Measurements from ENCODE around the gene GFI1. TPM values are rescaled to one million over a fixed set of nuclear protein-coding genes. Genes with fewer than 3 reads are reported as not detected.
"Not testable (repeated sequence)": the region's sequence is repeated elsewhere in the genome, so short reads cannot be mapped to it uniquely, and the experiment has no call there.

The GFI1 gene
- total RNA-seq (0.11 and 0.14 TPM in 2 replicates), polyA plus RNA-seq (0.22 TPM in 2 replicates), polyA minus RNA-seq (0.11 and 0.15 TPM in 2 replicates), Bru-seq, nascent RNA (percentile 32 among the genes with signal in this experiment), BruChase-seq, experiment 1, labeled RNA remaining after a 6-hour chase (percentile 29 among the genes with signal in this experiment), BruChase-seq, experiment 2, labeled RNA remaining after a 2-hour chase (percentile 31 among the genes with signal in this experiment)
- polyA plus RNA-seq (2011; cell fraction: cytosol; rRNA removed), result 0.13 and 0.16 TPM in 2 replicates
- polyA plus RNA-seq (2011; cell fraction: nucleus; rRNA removed), result 1.0 and 1.2 TPM in 2 replicates
- 0.07 and 0.23 TPM in 2 replicates for polyA plus RNA-seq (2012)
- 0.72 TPM for polyA minus RNA-seq (2011; cell fraction: cytosol; rRNA and poly(A)+ RNA removed)
- polyA minus RNA-seq (2011; cell fraction: nucleus; rRNA and poly(A)+ RNA removed), result 0.77 and 1.3 TPM in 2 replicates
- long read RNA-seq, result 0 reads

GRCh38 chr1:92486251-92487077 lies at the start of gene GFI1:
Gene GFI1, minus strand, starts transcription at chr1:92486925. Its CDS starts 3,438 bp downstream, at chr1:92483487.
- Histone ChIP-seq H4K20me1 (replicated peaks; ENCODE audit: control insufficient read depth, extremely low read depth, insufficient read depth, low read length) (no peaks in the 10 kb centered on the region), H3K79me2 (ENCODE audit: control insufficient read depth, insufficient read depth, low read length) (no peaks in the 10 kb centered on the region), H3K4me2 (ENCODE audit: insufficient read depth, low read length) (peak within 1 kb of the TSS; percentile 80), H3K36me3 (ENCODE audit: control insufficient read depth in 2 of 2, extremely low read depth in 1 of 2, insufficient read depth in 2 of 2, low read length in 2 of 2) (no peaks in the 10 kb centered on the region), H3K9me1 (replicated peaks; ENCODE audit: control insufficient read depth, extremely low read depth, insufficient read depth, low read length) (no peaks in the 10 kb centered on the region), H3K27ac (ENCODE audit: insufficient read depth, low read depth, low read length) (no peak within 1 kb of the TSS), H3K27me3 (ENCODE audit: control insufficient read depth in 2 of 2, insufficient read depth in 2 of 2, low read length in 2 of 2) (peaks cover 51 to 77% of the 10 kb centered on the region in 2 experiments), H2AFZ (ENCODE audit: low read depth, low read length) (peak within 1 kb of the TSS; percentile 70), H3K9me3 (replicated peaks; ENCODE audit: control insufficient read depth, insufficient read depth, low read length) (no peaks in the 10 kb centered on the region), H3K9ac (replicated peaks; ENCODE audit: extremely low read depth, insufficient read depth, low read length) (no peak within 1 kb of the TSS), H3K4me3 (replicated peaks in 1 of 3; ENCODE audit: insufficient read depth in 1 of 3, low read depth in 1 of 3, low read length in 3 of 3) (peak within 1 kb of the TSS; percentile 25 to 87 (median 47)), H3K4me1 (ENCODE audit: control insufficient read depth, extremely low read depth, insufficient read depth, low read length) (peaks cover 48% of the 10 kb centered on the region)
- CTCF ChIA-PET, result interaction anchor here (1.3 to 2.1 kb wide), 3 partner anchors 169 to 332 kb away, joined by 4 to 9 read pairs (median 5); no protein-coding TSS in a partner anchor
- FAIRE-seq (no peak), DNase-seq (ENCODE audit: low read depth, low spot score) (no peak)
- intact Hi-C loops (cut with micrococcal nuclease) (no loop called here), dilution Hi-C loops (cut with MboI; ENCODE audit: extremely low pct_ligation_motif_present, low sequenced_read_pairs) (no loop called here)
- TF ChIP-seq MAX (IDR thresholded peaks at IDR 0.05; ENCODE audit: insufficient read depth, insufficient read length), result no peak
- no peak for TF ChIP-seq JUN (IDR thresholded peaks at IDR 0.05; ENCODE audit: borderline replicate concordance, insufficient read depth, insufficient read length, low read depth)
- TF ChIP-seq FOS (IDR thresholded peaks at IDR 0.05; ENCODE audit: borderline replicate concordance, insufficient read depth, low read length), result no peak
- TF ChIP-seq EZH2 (IDR thresholded peaks at IDR 0.05; ENCODE audit: borderline replicate concordance, low read depth, low read length, severe bottlenecking), result no peak
- TF ChIP-seq GATA2 (IDR thresholded peaks at IDR 0.05; ENCODE audit: insufficient read depth, insufficient read length, low read depth, low read length), result no peak
- no peak for TF ChIP-seq MYC (IDR thresholded peaks at IDR 0.05; ENCODE audit: low read depth, low read length)
- no peak for TF ChIP-seq POLR2AphosphoS5 (IDR thresholded peaks at IDR 0.05; ENCODE audit: insufficient read depth, low read depth, low read length)
- TF ChIP-seq CTCF (IDR thresholded peaks at IDR 0.05; ENCODE audit: extremely low read depth in 1 of 2, insufficient read depth in 1 of 2, low read depth in 1 of 2, low read length in 2 of 2), result no peak
- TF ChIP-seq POLR2A (IDR thresholded peaks at IDR 0.05; ENCODE audit: low read depth, low read length), result no peak
- no TSS peak for BruUV-seq (replicated peaks)
- POLR2A ChIA-PET, result no interaction called here

GRCh38 chr1:92532371-92532770 lies 45.6 kb upstream of the GFI1 start:
- H3K27ac ChIP-seq (ENCODE audit: insufficient read depth, low read depth, low read length); H3K4me2 ChIP-seq (ENCODE audit: insufficient read depth, low read length); H3K9me3 ChIP-seq (replicated peaks; ENCODE audit: control insufficient read depth, insufficient read depth, low read length); H3K79me2 ChIP-seq (ENCODE audit: control insufficient read depth, insufficient read depth, low read length); dilution Hi-C loops (cut with MboI; ENCODE audit: extremely low pct_ligation_motif_present, low sequenced_read_pairs); H3K4me3 ChIP-seq (replicated peaks in 1 of 3; ENCODE audit: insufficient read depth in 1 of 3, low read depth in 1 of 3, low read length in 3 of 3); H3K36me3 ChIP-seq (ENCODE audit: control insufficient read depth in 2 of 2, extremely low read depth in 1 of 2, insufficient read depth in 2 of 2, low read length in 2 of 2); DNase-seq (ENCODE audit: low read depth, low spot score); H2AFZ ChIP-seq (ENCODE audit: low read depth, low read length); CTCF ChIA-PET; FAIRE-seq; intact Hi-C loops (cut with micrococcal nuclease); H3K9ac ChIP-seq (replicated peaks; ENCODE audit: extremely low read depth, insufficient read depth, low read length); H3K27me3 ChIP-seq (ENCODE audit: control insufficient read depth in 2 of 2, insufficient read depth in 2 of 2, low read length in 2 of 2); H3K9me1 ChIP-seq (replicated peaks; ENCODE audit: control insufficient read depth, extremely low read depth, insufficient read depth, low read length); BruUV-seq (replicated peaks); POLR2A ChIA-PET; H4K20me1 ChIP-seq (replicated peaks; ENCODE audit: control insufficient read depth, extremely low read depth, insufficient read depth, low read length): not testable (repeated sequence)
- peaks cover 14% of the 10 kb centered on the region for H3K4me1 ChIP-seq (ENCODE audit: control insufficient read depth, extremely low read depth, insufficient read depth, low read length)
